HepG2 (cell line): Measurements from ENCODE around the gene GRIN3B. TPM values are rescaled to one million over a fixed set of nuclear protein-coding genes. Genes with fewer than 3 reads are reported as not detected.
A peak's percentile ranks its signal among the peaks of the same experiment; 100 is the strongest.

Source experiments
- ARID3A ChIP-seq: IDR thresholded peaks from 2 replicates; pipeline ENCODE4 v1.6.1; 2012; ENCODE audit warnings: low read depth, low read length, improper control_type of control experiment
- FOXC1 ChIP-seq: sonication (generic); formaldehyde crosslinking; IDR thresholded peaks from 2 replicates; pipeline ENCODE4 v1.8.0; 2022; ENCODE audit warnings: mild to moderate bottlenecking, missing genetic modification reagents, borderline replicate concordance
- HOMEZ ChIP-seq: IDR thresholded peaks from 2 replicates; pipeline ENCODE4 v1.6.1; 2016; ENCODE audit warnings: low read depth
- IKZF5 ChIP-seq: IDR thresholded peaks from 2 replicates; pipeline ENCODE4 v1.6.1; 2018; ENCODE audit warnings: missing genetic modification reagents, mild to moderate bottlenecking, missing compliant biosample characterization
- JDP2 ChIP-seq: sonication (generic); formaldehyde crosslinking; IDR thresholded peaks from 2 replicates; pipeline ENCODE4 v1.8.1; 2022; ENCODE audit warnings: missing genetic modification reagents, borderline replicate concordance
- MTA3 ChIP-seq: sonication (generic); formaldehyde crosslinking; IDR thresholded peaks from 2 replicates; pipeline ENCODE4 v1.4.0; 2020; ENCODE audit warnings: missing genetic modification reagents
- RELA ChIP-seq: sonication (generic); formaldehyde crosslinking; IDR thresholded peaks from 2 replicates; pipeline ENCODE4 v1.4.0; 2020; ENCODE audit warnings: missing genetic modification reagents
- SPEN ChIP-seq: sonication (generic); formaldehyde crosslinking; IDR thresholded peaks from 2 replicates; pipeline ENCODE4 v1.5.1; 2020; ENCODE audit warnings: low read depth, mild to moderate bottlenecking, missing genetic modification reagents
- TP53 ChIP-seq: sonication (generic); formaldehyde crosslinking; conservative IDR thresholded peaks from 2 replicates; pipeline ENCODE4 v1.4.0; 2020; ENCODE audit warnings: missing genetic modification reagents
- ZHX1 ChIP-seq: sonication (generic); formaldehyde crosslinking; IDR thresholded peaks from 2 replicates; pipeline ENCODE4 v1.8.1; 2022; ENCODE audit warnings: low read depth, mild to moderate bottlenecking, missing genetic modification reagents
- ZMYM3 ChIP-seq: sonication (generic); formaldehyde crosslinking; IDR thresholded peaks from 2 replicates; pipeline ENCODE4 v1.5.1; 2020; ENCODE audit warnings: mild to moderate bottlenecking, missing genetic modification reagents
- ZNF17 ChIP-seq: sonication (generic); formaldehyde crosslinking; IDR thresholded peaks from 2 replicates; pipeline ENCODE4 v1.5.0; 2020; ENCODE audit warnings: mild to moderate bottlenecking, missing genetic modification reagents
- ZNF691 ChIP-seq: sonication (generic); formaldehyde crosslinking; IDR thresholded peaks from 2 replicates; pipeline ENCODE4 v1.4.0; 2020; ENCODE audit warnings: missing genetic modification reagents, low read depth, mild to moderate bottlenecking, borderline replicate concordance
- ZNF710 ChIP-seq: sonication (generic); formaldehyde crosslinking; IDR thresholded peaks from 2 replicates; pipeline ENCODE4 v1.5.0; 2020; ENCODE audit warnings: mild to moderate bottlenecking, missing genetic modification reagents, borderline replicate concordance
- ZNF740 ChIP-seq: sonication (generic); formaldehyde crosslinking; IDR thresholded peaks from 2 replicates; pipeline ENCODE4 v1.4.0; 2020; ENCODE audit warnings: missing genetic modification reagents
- ZSCAN29 ChIP-seq: sonication (generic); formaldehyde crosslinking; conservative IDR thresholded peaks from 2 replicates; pipeline ENCODE4 v1.4.0; 2020; ENCODE audit warnings: mild to moderate bottlenecking, missing genetic modification reagents
- polyA plus RNA-seq, 8 experiments: library from polyadenylated mRNA; depleted of rRNA in 3 of 8; stranded (reverse) in 7 of 8; unstranded in 1 of 8; fragments of >200 nt; fragmentation: Illumina TruSeq in 4 of 8; extraction: Trizol in 4 of 8; gene quantifications; 2 replicates each; pipeline versions ENCODE4 v1.2.1 to v1.2.3, GENCODE V29; 2011 to 2016; ENCODE audit warnings: low read depth in 4 of 8, missing spikeins in 1 of 8, mixed read lengths in 1 of 8; ENCODE audit not compliant: insufficient read depth in 1 of 8
- total RNA-seq, 5 experiments: library from RNA; depleted of rRNA; stranded (reverse); fragments of >200 nt; fragmentation: Illumina TruSeq; extraction: Trizol; gene quantifications; 2 replicates each; pipeline ENCODE4 v1.2.3, GENCODE V29; 2016; ENCODE audit warnings: low read depth in 1 of 5

The GRIN3B gene
- total and polyA plus RNA-seq, 2 of the 13 experiments (the other 11 are each of a cell fraction or from before 2014, with no cell fraction given) = 0.07 to 0.20 TPM

GRCh38 chr19:1050989-1051788 is 51.0 kb downstream of the GRIN3B start (continued):
- TF ChIP-seq ZHX1 = peak; percentile 88; the same call in 1 of the 2 replicates
- no peak for TF ChIP-seq ZNF17 (CRISPR knock-in tag)
- peak; percentile 28 for TF ChIP-seq IKZF5 (CRISPR knock-in tag)
- no peak for TF ChIP-seq SPEN (CRISPR knock-in tag)
- peak; percentile 91 for TF ChIP-seq ZMYM3
- TF ChIP-seq FOXC1 (CRISPR knock-in tag) = peak; percentile 50; the same call in 1 of the 2 replicates
- TF ChIP-seq RELA (CRISPR knock-in tag) = peak; percentile 56; the same call in 1 of the 2 replicates
- no peak for TF ChIP-seq ZNF740 (CRISPR knock-in tag)
- no peak for TF ChIP-seq HOMEZ (CRISPR knock-in tag)
- no peak for TF ChIP-seq ARID3A
- peak; percentile 43; the same call in 1 of the 2 replicates for TF ChIP-seq ZNF691 (CRISPR knock-in tag)
- no peak for TF ChIP-seq MTA3 (CRISPR knock-in tag)
- TF ChIP-seq TP53 (CRISPR knock-in tag) = 0 out of 2 replicates have a peak, but pooled peaks have one; percentile 43
- TF ChIP-seq ZNF710 (CRISPR knock-in tag) = no peak
- TF ChIP-seq ZSCAN29 (CRISPR knock-in tag) = peak; percentile 69; the same call in 1 of the 2 replicates
- no peak for TF ChIP-seq JDP2 (CRISPR knock-in tag)
